HL-60 (cell line): Measurements from ENCODE around the gene SH3BGRL3.

Source experiments
- DNase-seq, 2 experiments: peaks; one replicate each; pipeline ENCODE4 v3.0.0-alpha.2; 2010 to 2020; ENCODE audit warnings: low read depth in 1 of 2, low spot score in 1 of 2
- H3K27ac ChIP-seq: fragments of 250-450 bp; sonication (Bioruptor Pico); replicated peaks from 2 replicates; pipeline ENCODE4 v1.5.1; 2020; ENCODE audit warnings: mild to moderate bottlenecking, moderate library complexity
- H3K27me3 ChIP-seq: fragments of 250-450 bp; sonication (Bioruptor Pico); 2 replicates; pipeline ENCODE4 v1.5.1; 2021; ENCODE audit warnings: mild to moderate bottlenecking, moderate library complexity; ENCODE audit not compliant: insufficient read depth, poor library complexity, severe bottlenecking
- H3K4me3 ChIP-seq: replicated peaks from 2 replicates; pipeline ENCODE4 v1.5.1; 2011; ENCODE audit warnings: mild to moderate bottlenecking, control low read depth, low read length; ENCODE audit not compliant: insufficient read depth
- CTCF ChIP-seq: IDR thresholded peaks from one replicate; pipeline ENCODE4 v1.5.1; 2011; ENCODE audit warnings: low read length, control low read depth, inconsistent platforms; ENCODE audit not compliant: insufficient read depth
- GABPA ChIP-seq: IDR thresholded peaks from 2 replicates; pipeline ENCODE4 v1.6.1; 2012; ENCODE audit warnings: low read depth
- POLR2AphosphoS5 ChIP-seq: IDR thresholded peaks from 2 replicates; pipeline ENCODE4 v1.6.1; 2012; ENCODE audit warnings: low read depth
- REST ChIP-seq: IDR thresholded peaks from 2 replicates; pipeline ENCODE4 v1.6.1; 2012; ENCODE audit warnings: low read depth; ENCODE audit not compliant: insufficient replicate concordance
- SPI1 ChIP-seq: IDR thresholded peaks from 2 replicates; pipeline ENCODE4 v1.6.1; 2012; ENCODE audit warnings: low read depth, mild to moderate bottlenecking, borderline replicate concordance

SH3BGRL3 gene

GRCh38 chr1:26269198-26269550 lies 10.7 kb upstream of the SH3BGRL3 start:
- TF ChIP-seq CTCF (no peak), REST (no peak), GABPA (no peak), SPI1 (no peak), POLR2AphosphoS5 (no peak)
- DNase-seq: no peak

GRCh38 chr1:26274801-26275425 lies 5.0 kb upstream of the SH3BGRL3 start:
- peak in 1 of 2 experiments; percentile 93 for DNase-seq
- TF ChIP-seq REST: no peak
- no peak for TF ChIP-seq GABPA
- peak; percentile 49 for TF ChIP-seq POLR2AphosphoS5
- no peak for TF ChIP-seq CTCF
- TF ChIP-seq SPI1: peak; percentile 73
- Histone ChIP-seq H3K27me3 (no peaks in the 10 kb centered on the region), H3K27ac (peak overlapping the region; percentile 88), H3K4me3 (no peak overlapping the region)

More at GRCh38 chr1:26269198-26269550, 10.7 kb upstream of the SH3BGRL3 start:
- Histone ChIP-seq H3K27me3 (no peaks in the 10 kb centered on the region), H3K27ac (no peak overlapping the region), H3K4me3 (no peak overlapping the region)

GRCh38 chr1:26275580-26276431 lies 4.1 kb upstream of the SH3BGRL3 start:
- no peak overlapping the region for H3K4me3 ChIP-seq
- TF ChIP-seq POLR2AphosphoS5: no peak; the same call in 1 of the 2 replicates
- peak; percentile 7; the same call in 1 of the 2 replicates for TF ChIP-seq SPI1
- TF ChIP-seq GABPA: no peak
- peak; percentile 52 for TF ChIP-seq CTCF
- peak; percentile 90 to 91 for DNase-seq
- no peaks in the 10 kb centered on the region for H3K27me3 ChIP-seq
- peak overlapping the region; percentile 88 for H3K27ac ChIP-seq
